Measurements from ENCODE around the gene ZIC4.

Gene ZIC4

GRCh38 chr3:147406028-147406931, at the start of gene ZIC4:
Gene ZIC4, minus strand, starts transcription at chr3:147406543. Its CDS starts 3,746 bp downstream, at chr3:147402797.
- no peak for DNase-seq (ENCODE audit: low spot score)

GRCh38 chr3:147449669-147450068, 43.3 kb upstream of the ZIC4 start:
- no peak for DNase-seq (ENCODE audit: low spot score)

GRCh38 chr3:147447224-147447623, 40.9 kb upstream of the ZIC4 start:
- DNase-seq (ENCODE audit: low spot score), result no peak

GRCh38 chr3:147431751-147432150, 25.4 kb upstream of the ZIC4 start:
- no peak for DNase-seq (ENCODE audit: low spot score)

- DNase-seq (ENCODE audit: low spot score), result no peak
Observed at GRCh38 chr3:147428754-147429153, 22.4 kb upstream of the ZIC4 start.

- no peak for DNase-seq (ENCODE audit: low spot score)
Observed at GRCh38 chr3:147428326-147428725, 22.0 kb upstream of the ZIC4 start.

- DNase-seq (ENCODE audit: low spot score), result no peak
Observed at GRCh38 chr3:147427746-147428145, 21.4 kb upstream of the ZIC4 start.

- DNase-seq (ENCODE audit: low spot score), result no peak
Observed at GRCh38 chr3:147426931-147427330, 20.6 kb upstream of the ZIC4 start.

GRCh38 chr3:147425388-147425850, 19.1 kb upstream of the ZIC4 start:
- no peak for DNase-seq (ENCODE audit: low spot score)

GRCh38 chr3:147424581-147425387, 18.4 kb upstream of the ZIC4 start:
- DNase-seq (ENCODE audit: low spot score), result no peak

GRCh38 chr3:147423798-147424580, 17.6 kb upstream of the ZIC4 start:
- DNase-seq (ENCODE audit: low spot score), result peak; percentile 56

GRCh38 chr3:147423537-147423797, 17.1 kb upstream of the ZIC4 start:
- DNase-seq (ENCODE audit: low spot score), result no peak

- peak; percentile 79 for DNase-seq (ENCODE audit: low spot score)
Observed at GRCh38 chr3:147422601-147423536, 16.5 kb upstream of the ZIC4 start.

- DNase-seq (ENCODE audit: low spot score), result no peak
Observed at GRCh38 chr3:147422196-147422595, 15.9 kb upstream of the ZIC4 start.

GRCh38 chr3:147421184-147421912, 15.0 kb upstream of the ZIC4 start:
- DNase-seq (ENCODE audit: low spot score), result no peak

GRCh38 chr3:147420353-147421183, 14.2 kb upstream of the ZIC4 start:
- no peak for DNase-seq (ENCODE audit: low spot score)

GRCh38 chr3:147419781-147420224, 13.5 kb upstream of the ZIC4 start:
- DNase-seq (ENCODE audit: low spot score), result no peak

- DNase-seq (ENCODE audit: low spot score), result no peak
Observed at GRCh38 chr3:147418808-147419701, 12.7 kb upstream of the ZIC4 start.

Data from HuH-7.5 (cell line).